Measurements from ENCODE around the gene CADM1. TPM values are rescaled to one million over a fixed set of nuclear protein-coding genes. Genes with fewer than 3 reads are reported as not detected.

Gene CADM1
- total and polyA plus RNA-seq, 2 donors (not counting 3 experiments of a cell fraction or from before 2014, with no cell fraction given) = 0.52 to 2.6 TPM

- no peaks in the 10 kb centered on the region for H3K27me3 ChIP-seq (ENCODE audit: control insufficient read depth in 2 of 2, insufficient read depth in 2 of 2, low read length in 2 of 2)
- no peak overlapping the region for H3K4me2 ChIP-seq (ENCODE audit: insufficient read depth, low read length)
- H3K27ac ChIP-seq (ENCODE audit: insufficient read depth, low read depth, low read length) = no peak overlapping the region
- H3K9ac ChIP-seq (replicated peaks; ENCODE audit: extremely low read depth, insufficient read depth, low read length) = no peak overlapping the region
- ChIA-PET CTCF (no interaction called here), POLR2A (no interaction called here)
- dilution Hi-C loops (cut with MboI; ENCODE audit: extremely low pct_ligation_motif_present, low sequenced_read_pairs) = no loop called here
- TF ChIP-seq MYC (IDR thresholded peaks at IDR 0.05; ENCODE audit: low read depth, low read length) = no peak
- no peak for TF ChIP-seq POLR2A (IDR thresholded peaks at IDR 0.05; ENCODE audit: low read depth, low read length)
- TF ChIP-seq CTCF (IDR thresholded peaks at IDR 0.05; ENCODE audit: extremely low read depth in 1 of 2, insufficient read depth in 1 of 2, low read depth in 1 of 2, low read length in 2 of 2) = no peak
- no peak for TF ChIP-seq MAX (IDR thresholded peaks at IDR 0.05; ENCODE audit: insufficient read depth, insufficient read length)
- TF ChIP-seq JUN (IDR thresholded peaks at IDR 0.05; ENCODE audit: borderline replicate concordance, insufficient read depth, insufficient read length, low read depth) = no peak
- no peak for TF ChIP-seq EZH2 (IDR thresholded peaks at IDR 0.05; ENCODE audit: borderline replicate concordance, low read depth, low read length, severe bottlenecking)
- TF ChIP-seq POLR2AphosphoS5 (IDR thresholded peaks at IDR 0.05; ENCODE audit: insufficient read depth, low read depth, low read length) = no peak
- no peak for TF ChIP-seq FOS (IDR thresholded peaks at IDR 0.05; ENCODE audit: borderline replicate concordance, insufficient read depth, low read length)
- no peak for TF ChIP-seq GATA2 (IDR thresholded peaks at IDR 0.05; ENCODE audit: insufficient read depth, insufficient read length, low read depth, low read length)
- no TSS peak for BruUV-seq (replicated peaks)
- no peak overlapping the region for H2AFZ ChIP-seq (ENCODE audit: low read depth, low read length)
- H4K20me1 ChIP-seq (replicated peaks; ENCODE audit: control insufficient read depth, extremely low read depth, insufficient read depth, low read length) = no peaks in the 10 kb centered on the region
- DNase-seq (ENCODE audit: low read depth, low spot score) = no peak
- H3K9me1 ChIP-seq (replicated peaks; ENCODE audit: control insufficient read depth, extremely low read depth, insufficient read depth, low read length) = no peaks in the 10 kb centered on the region
- no peak overlapping the region for H3K4me3 ChIP-seq (replicated peaks in 1 of 3; ENCODE audit: insufficient read depth in 1 of 3, low read depth in 1 of 3, low read length in 3 of 3)
- FAIRE-seq = no peak
- H3K36me3 ChIP-seq (ENCODE audit: control insufficient read depth in 2 of 2, extremely low read depth in 1 of 2, insufficient read depth in 2 of 2, low read length in 2 of 2) = no peaks in the 10 kb centered on the region
- intact Hi-C loops (cut with micrococcal nuclease) = no loop called here
- H3K4me1 ChIP-seq (ENCODE audit: control insufficient read depth, extremely low read depth, insufficient read depth, low read length) = no peaks in the 10 kb centered on the region
- no peaks in the 10 kb centered on the region for H3K79me2 ChIP-seq (ENCODE audit: control insufficient read depth, insufficient read depth, low read length)
- no peaks in the 10 kb centered on the region for H3K9me3 ChIP-seq (replicated peaks; ENCODE audit: control insufficient read depth, insufficient read depth, low read length)
Observed at GRCh38 chr11:115167456-115167855, 336.8 kb downstream of the CADM1 start.
